SK-N-SH treated with all-trans-retinoic acid at 6 μM for 48 hours (cell line): Measurements from ENCODE around the gene TLR9.

ENCODE experiments used
- ATAC-seq: fragments of 200-7000 bp; cut with Tn5 transposase; 3 replicates; pipeline ENCODE4 v1.9.1; 2020; ENCODE audit warnings: mild to moderate bottlenecking, moderate library complexity
- BACH2 ChIP-seq: fragments of 250-450 bp; sonication (Bioruptor Pico); IDR thresholded peaks from 2 replicates; pipeline ENCODE4 v1.9.0; 2021; ENCODE audit warnings: mild to moderate bottlenecking, borderline replicate concordance
- CSDC2 ChIP-seq: fragments of 250-450 bp; sonication (Bioruptor Pico); IDR thresholded peaks from 2 replicates; pipeline ENCODE4 v1.5.0; 2020; ENCODE audit warnings: mild to moderate bottlenecking, moderate library complexity
- GLIS3 ChIP-seq: fragments of 250-450 bp; sonication (Bioruptor Pico); IDR thresholded peaks from 2 replicates; pipeline ENCODE4 v1.5.0; 2020; ENCODE audit warnings: mild to moderate bottlenecking, moderate library complexity
- ISL1 ChIP-seq: fragments of 250-450 bp; sonication (Bioruptor Pico); IDR thresholded peaks from 2 replicates; pipeline ENCODE4 v2.1.2; 2022; ENCODE audit warnings: mild to moderate bottlenecking, moderate library complexity
- OSR1 ChIP-seq: fragments of 250-450 bp; sonication (Bioruptor Pico); IDR thresholded peaks from 2 replicates; pipeline ENCODE4 v1.8.0; 2022; ENCODE audit warnings: moderate library complexity, mild to moderate bottlenecking, inconsistent platforms
- POU6F1 ChIP-seq: fragments of 250-450 bp; sonication (Bioruptor Pico); IDR thresholded peaks from 2 replicates; pipeline ENCODE4 v1.8.0; 2021; ENCODE audit warnings: low read depth, mild to moderate bottlenecking, moderate library complexity, borderline replicate concordance
- PPARA ChIP-seq: fragments of 250-450 bp; sonication (Bioruptor Pico); IDR thresholded peaks from 2 replicates; pipeline ENCODE4 v1.5.0; 2020; ENCODE audit warnings: mild to moderate bottlenecking, borderline replicate concordance
- RARB ChIP-seq: fragments of 250-450 bp; sonication (Bioruptor Pico); IDR thresholded peaks from 2 replicates; pipeline ENCODE4 v1.8.0; 2021; ENCODE audit warnings: mild to moderate bottlenecking, moderate library complexity
- SNAI2 ChIP-seq: fragments of 250-450 bp; sonication (Bioruptor Pico); IDR thresholded peaks from 2 replicates; pipeline ENCODE4 v1.5.0; 2020; ENCODE audit warnings: mild to moderate bottlenecking, moderate library complexity
- TOX ChIP-seq: fragments of 250-450 bp; sonication (Bioruptor Pico); IDR thresholded peaks from 2 replicates; pipeline ENCODE4 v1.8.0; 2021; ENCODE audit warnings: mild to moderate bottlenecking, moderate library complexity, borderline replicate concordance
- TSHZ2 ChIP-seq: fragments of 250-450 bp; sonication (Bioruptor Pico); IDR thresholded peaks from 2 replicates; pipeline ENCODE4 v1.5.0; 2020; ENCODE audit warnings: mild to moderate bottlenecking, moderate library complexity
- ZC3H10 ChIP-seq: fragments of 250-450 bp; sonication (Bioruptor Pico); IDR thresholded peaks from 2 replicates; pipeline ENCODE4 v1.5.1; 2021; ENCODE audit warnings: mild to moderate bottlenecking, moderate library complexity
- ZFP3 ChIP-seq: fragments of 250-450 bp; sonication (Bioruptor Pico); IDR thresholded peaks from 2 replicates; pipeline ENCODE4 v1.5.0; 2020; ENCODE audit warnings: mild to moderate bottlenecking, moderate library complexity
- ZFP30 ChIP-seq: fragments of 450-650 bp; formaldehyde crosslinking; IDR thresholded peaks from 2 replicates; pipeline ENCODE4 v1.5.0; 2022; ENCODE audit warnings: mild to moderate bottlenecking, moderate library complexity
- ZNF565 ChIP-seq: fragments of 450-650 bp; formaldehyde crosslinking; conservative IDR thresholded peaks from 2 replicates; pipeline ENCODE4 v1.5.0; 2020; ENCODE audit warnings: low read depth, mild to moderate bottlenecking, moderate library complexity
- ZNF70 ChIP-seq: fragments of 450-650 bp; formaldehyde crosslinking; IDR thresholded peaks from 2 replicates; pipeline ENCODE4 v1.5.0; 2020; ENCODE audit warnings: mild to moderate bottlenecking, moderate library complexity
- ZNF8 ChIP-seq: fragments of 450-650 bp; formaldehyde crosslinking; IDR thresholded peaks from 2 replicates; pipeline ENCODE4 v1.5.0; 2020; ENCODE audit warnings: mild to moderate bottlenecking, moderate library complexity
- TF ChIP-seq, protein P1 (sequence below): fragments of 250-450 bp; sonication (Bioruptor Pico); IDR thresholded peaks from 2 replicates; pipeline ENCODE4 v1.5.1; 2020; ENCODE audit warnings: low read depth, mild to moderate bottlenecking, moderate library complexity
- TF ChIP-seq, protein P2 (sequence below): fragments of 250-450 bp; sonication (Bioruptor Pico); IDR thresholded peaks from 2 replicates; pipeline ENCODE4 v1.8.0; 2020; ENCODE audit warnings: mild to moderate bottlenecking, moderate library complexity, borderline replicate concordance

The TLR9 gene

GRCh38 chr3:52237006-52237656 lies 11.7 kb upstream of the TLR9 start:
- TF ChIP-seq, protein P1, sequence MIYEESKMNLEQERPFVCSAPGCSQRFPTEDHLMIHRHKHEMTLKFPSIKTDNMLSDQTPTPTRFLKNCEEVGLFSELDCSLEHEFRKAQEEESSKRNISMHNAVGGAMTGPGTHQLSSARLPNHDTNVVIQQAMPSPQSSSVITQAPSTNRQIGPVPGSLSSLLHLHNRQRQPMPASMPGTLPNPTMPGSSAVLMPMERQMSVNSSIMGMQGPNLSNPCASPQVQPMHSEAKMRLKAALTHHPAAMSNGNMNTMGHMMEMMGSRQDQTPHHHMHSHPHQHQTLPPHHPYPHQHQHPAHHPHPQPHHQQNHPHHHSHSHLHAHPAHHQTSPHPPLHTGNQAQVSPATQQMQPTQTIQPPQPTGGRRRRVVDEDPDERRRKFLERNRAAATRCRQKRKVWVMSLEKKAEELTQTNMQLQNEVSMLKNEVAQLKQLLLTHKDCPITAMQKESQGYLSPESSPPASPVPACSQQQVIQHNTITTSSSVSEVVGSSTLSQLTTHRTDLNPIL (CRISPR knock-in tag): no peak
- TF ChIP-seq ZFP30 (no peak), GLIS3 (CRISPR knock-in tag) (no peak), ZC3H10 (CRISPR knock-in tag) (no peak), TOX (CRISPR knock-in tag) (no peak), BACH2 (CRISPR knock-in tag) (no peak), OSR1 (CRISPR knock-in tag) (no peak), PPARA (no peak), POU6F1 (CRISPR knock-in tag) (no peak)
- TF ChIP-seq, protein P2, sequence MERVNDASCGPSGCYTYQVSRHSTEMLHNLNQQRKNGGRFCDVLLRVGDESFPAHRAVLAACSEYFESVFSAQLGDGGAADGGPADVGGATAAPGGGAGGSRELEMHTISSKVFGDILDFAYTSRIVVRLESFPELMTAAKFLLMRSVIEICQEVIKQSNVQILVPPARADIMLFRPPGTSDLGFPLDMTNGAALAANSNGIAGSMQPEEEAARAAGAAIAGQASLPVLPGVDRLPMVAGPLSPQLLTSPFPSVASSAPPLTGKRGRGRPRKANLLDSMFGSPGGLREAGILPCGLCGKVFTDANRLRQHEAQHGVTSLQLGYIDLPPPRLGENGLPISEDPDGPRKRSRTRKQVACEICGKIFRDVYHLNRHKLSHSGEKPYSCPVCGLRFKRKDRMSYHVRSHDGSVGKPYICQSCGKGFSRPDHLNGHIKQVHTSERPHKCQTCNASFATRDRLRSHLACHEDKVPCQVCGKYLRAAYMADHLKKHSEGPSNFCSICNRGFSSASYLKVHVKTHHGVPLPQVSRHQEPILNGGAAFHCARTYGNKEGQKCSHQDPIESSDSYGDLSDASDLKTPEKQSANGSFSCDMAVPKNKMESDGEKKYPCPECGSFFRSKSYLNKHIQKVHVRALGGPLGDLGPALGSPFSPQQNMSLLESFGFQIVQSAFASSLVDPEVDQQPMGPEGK (CRISPR knock-in tag): no peak
- TF ChIP-seq, all 23 proteins: peak for 0

DNA sequence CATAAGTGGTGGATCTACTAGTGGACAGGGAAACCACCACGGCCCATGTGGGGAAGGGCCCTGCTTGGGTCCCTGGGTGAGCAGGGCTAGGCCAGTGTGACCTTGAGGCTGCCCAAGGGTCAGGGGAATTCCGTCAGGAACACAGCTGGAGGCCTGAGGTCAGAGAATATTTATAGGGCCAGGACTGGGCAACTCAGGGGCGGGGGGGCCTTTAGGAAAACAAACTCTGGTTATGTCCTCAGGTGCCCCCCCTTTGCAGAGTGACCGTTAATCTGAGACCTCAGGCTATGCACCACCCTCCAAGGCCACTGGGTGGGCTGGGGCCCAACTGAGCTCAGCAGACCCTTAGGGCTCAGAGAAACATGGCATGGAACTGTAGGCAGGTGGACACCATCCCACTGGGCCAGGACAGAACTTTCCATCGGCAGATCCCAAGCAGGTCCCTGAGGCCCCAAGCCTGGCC lies 11.0 kb upstream of the TLR9 start:
- no peak for ATAC-seq
- TF ChIP-seq TSHZ2 (no peak), ISL1 (no peak), ZNF70 (CRISPR knock-in tag) (no peak), CSDC2 (CRISPR knock-in tag) (no peak), SNAI2 (CRISPR knock-in tag) (no peak), ZNF8 (CRISPR knock-in tag) (no peak), ZFP30 (no peak), RARB (CRISPR knock-in tag) (no peak), GLIS3 (CRISPR knock-in tag) (no peak), ZNF565 (CRISPR knock-in tag) (no peak), BACH2 (CRISPR knock-in tag) (no peak), ZFP3 (CRISPR knock-in tag) (no peak)
- TF ChIP-seq, protein P2 (CRISPR knock-in tag): no peak

More at GRCh38 chr3:52237006-52237656, 11.7 kb upstream of the TLR9 start:
- ATAC-seq: no peak
